Dendritic cell treated with granulocyte-macrophage colony-stimulating factor and Interleukin-4, amounts not matched to agents 40 ng/mL and 50 ng/mL, for 4 days (primary cell): ENCODE results near the gene SHTN1.

Experiments
- H3K27ac Mint-ChIP-seq: one replicate; pipeline ENCODE4 v1.8.0; 2022; ENCODE audit warnings: mild to moderate bottlenecking, mixed read lengths
- H3K27me3 Mint-ChIP-seq: one replicate; pipeline ENCODE4 v1.8.0; 2022; ENCODE audit warnings: mild to moderate bottlenecking, mixed read lengths
- H3K36me3 Mint-ChIP-seq: one replicate; pipeline ENCODE4 v1.8.0; 2022; ENCODE audit warnings: low read depth, mixed read lengths
- H3K4me1 Mint-ChIP-seq: one replicate; pipeline ENCODE4 v1.8.0; 2022; ENCODE audit warnings: low read depth, mixed read lengths
- H3K4me3 Mint-ChIP-seq: one replicate; pipeline ENCODE4 v1.8.0; 2022; ENCODE audit warnings: mild to moderate bottlenecking, moderate library complexity, mixed read lengths
- H3K9me3 Mint-ChIP-seq: one replicate; pipeline ENCODE4 v1.8.0; 2022; ENCODE audit warnings: mixed read lengths
- intact Hi-C: fragments of 100-400 bp; cut with micrococcal nuclease; formaldehyde crosslinking; loops from one replicate; pipeline ENCODE4 v1.15.0; 2022

SHTN1 gene

DNA sequence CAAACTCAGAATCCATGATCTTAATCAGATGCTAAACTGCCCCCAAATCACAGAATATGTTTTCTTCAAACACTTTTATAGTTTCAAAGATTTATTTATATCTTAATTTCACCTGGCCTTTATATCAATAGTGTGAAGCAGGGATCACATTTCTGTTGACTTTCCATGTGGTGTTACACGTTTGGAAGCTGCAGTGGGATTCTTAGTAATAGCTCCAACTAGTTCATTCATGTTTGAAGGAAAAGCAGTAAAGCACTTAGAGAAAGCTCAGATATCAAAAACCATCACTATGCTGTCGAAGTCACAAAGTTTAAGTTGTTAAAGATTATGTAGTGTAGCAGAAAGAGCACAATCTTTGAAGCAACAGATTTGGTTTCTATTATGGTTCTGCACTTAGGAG is 138.9 kb downstream of the SHTN1 start:
- Mint-ChIP-seq H3K4me1 (no peaks in the 10 kb centered on the region), H3K36me3 (no peaks in the 10 kb centered on the region), H3K27ac (no peak overlapping the region), H3K4me3 (no peak overlapping the region), H3K27me3 (peaks cover 6% of the 10 kb centered on the region), H3K9me3 (no peaks in the 10 kb centered on the region)
- intact Hi-C loops = no loop called here

GRCh38 chr10:116864436-116864835 is 140.6 kb downstream of the SHTN1 start:
- no peaks in the 10 kb centered on the region for H3K9me3 Mint-ChIP-seq
- H3K4me3 Mint-ChIP-seq = no peak overlapping the region
- peaks cover 3% of the 10 kb centered on the region for H3K27me3 Mint-ChIP-seq
- intact Hi-C loops = no loop called here
- H3K27ac Mint-ChIP-seq = no peak overlapping the region
- no peaks in the 10 kb centered on the region for H3K36me3 Mint-ChIP-seq
- H3K4me1 Mint-ChIP-seq = no peaks in the 10 kb centered on the region

- Mint-ChIP-seq H3K4me1 (no peaks in the 10 kb centered on the region), H3K27ac (no peak overlapping the region), H3K4me3 (no peak overlapping the region), H3K27me3 (peaks cover 8% of the 10 kb centered on the region), H3K9me3 (peaks cover 8% of the 10 kb centered on the region), H3K36me3 (no peaks in the 10 kb centered on the region)
- intact Hi-C loops = no loop called here
Observed at GRCh38 chr10:116861796-116862195, 143.2 kb downstream of the SHTN1 start.

- H3K27ac Mint-ChIP-seq = no peak overlapping the region
- H3K4me3 Mint-ChIP-seq = no peak overlapping the region
- no peaks in the 10 kb centered on the region for H3K36me3 Mint-ChIP-seq
- peaks cover 8% of the 10 kb centered on the region for H3K9me3 Mint-ChIP-seq
- H3K4me1 Mint-ChIP-seq = no peaks in the 10 kb centered on the region
- intact Hi-C loops = no loop called here
- H3K27me3 Mint-ChIP-seq = peaks cover 13% of the 10 kb centered on the region
Observed at GRCh38 chr10:116857156-116857555, 147.8 kb downstream of the SHTN1 start.

GRCh38 chr10:116853701-116854100 is 151.3 kb downstream of the SHTN1 start:
- Mint-ChIP-seq H3K27me3 (peaks cover 47% of the 10 kb centered on the region), H3K27ac (no peak overlapping the region), H3K4me3 (no peak overlapping the region), H3K36me3 (no peaks in the 10 kb centered on the region), H3K4me1 (peaks cover 9% of the 10 kb centered on the region), H3K9me3 (peaks cover 8% of the 10 kb centered on the region)
- intact Hi-C loops = no loop called here

DNA sequence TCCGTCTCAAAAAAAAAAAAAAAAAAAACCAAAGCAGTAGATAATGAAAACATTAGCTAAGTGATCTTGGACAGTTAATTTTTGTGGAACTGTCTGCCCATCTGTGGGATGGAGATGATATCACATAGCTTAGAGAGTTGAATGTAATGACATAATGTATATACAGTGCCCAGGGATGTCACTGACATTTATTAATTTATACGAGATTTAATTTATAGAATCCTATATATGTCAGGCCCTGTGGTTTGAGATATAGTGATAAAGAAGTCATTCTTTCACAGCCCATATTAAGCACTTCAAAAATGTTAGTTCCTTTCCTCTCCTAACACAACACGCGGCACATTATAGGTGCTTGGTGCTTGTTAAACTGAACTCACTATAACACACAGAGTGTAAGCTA is 151.7 kb downstream of the SHTN1 start:
- H3K27ac Mint-ChIP-seq = no peak overlapping the region
- intact Hi-C loops = no loop called here
- peaks cover 7% of the 10 kb centered on the region for H3K9me3 Mint-ChIP-seq
- H3K36me3 Mint-ChIP-seq = no peaks in the 10 kb centered on the region
- H3K4me3 Mint-ChIP-seq = no peak overlapping the region
- H3K4me1 Mint-ChIP-seq = peaks cover 13% of the 10 kb centered on the region
- peaks cover 51% of the 10 kb centered on the region for H3K27me3 Mint-ChIP-seq

GRCh38 chr10:116852246-116852645 is 152.7 kb downstream of the SHTN1 start:
- Mint-ChIP-seq H3K9me3 (no peaks in the 10 kb centered on the region), H3K27ac (no peak overlapping the region), H3K4me3 (no peak overlapping the region), H3K36me3 (no peaks in the 10 kb centered on the region), H3K27me3 (peaks cover 57% of the 10 kb centered on the region), H3K4me1 (peaks cover 18% of the 10 kb centered on the region)
- intact Hi-C loops = no loop called here

- H3K36me3 Mint-ChIP-seq = no peaks in the 10 kb centered on the region
- H3K4me1 Mint-ChIP-seq = peaks cover 23% of the 10 kb centered on the region
- H3K27me3 Mint-ChIP-seq = peaks cover 65% of the 10 kb centered on the region
- H3K27ac Mint-ChIP-seq = no peak overlapping the region
- H3K9me3 Mint-ChIP-seq = no peaks in the 10 kb centered on the region
- intact Hi-C loops = no loop called here
- peak overlapping the region; percentile 38 for H3K4me3 Mint-ChIP-seq
Observed at GRCh38 chr10:116850058-116850611, 154.9 kb downstream of the SHTN1 start.

DNA sequence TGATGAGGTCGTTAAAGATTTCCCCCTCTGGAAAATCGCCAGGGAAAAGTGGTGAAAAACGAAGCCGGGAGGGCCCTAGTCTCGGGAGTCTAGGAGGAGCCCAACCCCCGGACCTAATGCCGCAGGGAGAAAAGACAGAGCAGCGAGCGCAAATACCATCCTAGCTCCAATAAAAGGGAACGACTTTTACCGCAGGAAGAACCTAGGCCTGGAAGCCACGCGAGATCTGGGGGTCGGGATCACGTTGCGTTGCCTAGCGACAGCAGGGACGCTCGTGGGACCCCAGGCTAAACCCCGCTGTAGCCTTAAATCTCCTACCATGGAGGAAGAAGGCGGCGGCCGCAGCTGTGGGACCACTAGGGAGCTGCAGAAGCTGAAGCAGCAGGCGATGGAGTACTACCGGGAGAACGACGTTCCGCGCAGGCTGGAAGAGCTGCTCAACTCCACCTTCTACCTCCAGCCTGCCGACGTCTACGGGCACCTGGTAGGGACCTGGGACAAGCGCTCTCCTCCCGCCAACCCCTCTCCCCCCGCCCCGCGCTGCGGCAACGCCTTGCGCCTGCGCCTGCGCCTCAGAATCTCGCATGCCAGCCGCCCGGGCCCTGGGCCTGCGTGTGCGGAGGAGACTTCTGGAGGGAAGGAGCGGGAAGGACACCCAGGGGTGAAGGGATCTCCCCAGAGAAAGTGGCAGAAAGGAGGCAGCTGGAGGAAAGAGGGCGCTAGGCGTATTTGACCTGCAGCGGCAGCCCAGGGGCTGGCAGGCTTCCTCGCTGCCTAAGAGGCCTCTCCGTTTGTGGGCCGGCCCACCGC is 155.5 kb downstream of the SHTN1 start, which contains the start of gene ENO4:
ENO4 (plus strand) TSS at position 252 of the 810 bp plus-strand sequence; CDS start at position 320, 68 bp downstream.
- H3K9me3 Mint-ChIP-seq = no peaks in the 10 kb centered on the region
- no peak within 1 kb of the TSS for H3K27ac Mint-ChIP-seq
- no peaks in the 10 kb centered on the region for H3K36me3 Mint-ChIP-seq
- peak within 1 kb of the TSS; percentile 64 for H3K4me3 Mint-ChIP-seq
- H3K4me1 Mint-ChIP-seq = peaks cover 23% of the 10 kb centered on the region
- H3K27me3 Mint-ChIP-seq = peaks cover 64% of the 10 kb centered on the region
- intact Hi-C loops = no loop called here

DNA sequence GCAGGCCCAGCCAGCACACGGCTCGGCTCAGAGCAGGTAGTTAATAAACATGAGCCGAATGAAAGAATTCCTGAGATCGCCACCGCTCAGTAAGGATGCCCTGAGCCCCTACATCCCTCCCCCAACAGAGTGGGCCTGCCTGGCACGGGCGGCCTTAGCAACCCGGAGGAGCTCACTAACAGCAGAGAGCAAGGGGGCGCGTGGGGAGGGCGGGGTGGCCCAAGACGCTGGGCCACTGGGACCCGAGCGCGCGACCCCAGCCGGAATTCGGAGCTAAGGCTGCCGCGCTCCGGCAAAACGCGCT is 156.1 kb downstream of the SHTN1 start:
- H3K9me3 Mint-ChIP-seq = no peaks in the 10 kb centered on the region
- H3K4me1 Mint-ChIP-seq = peaks cover 23% of the 10 kb centered on the region
- H3K27ac Mint-ChIP-seq = no peak overlapping the region
- peaks cover 64% of the 10 kb centered on the region for H3K27me3 Mint-ChIP-seq
- intact Hi-C loops = no loop called here
- no peaks in the 10 kb centered on the region for H3K36me3 Mint-ChIP-seq
- peak overlapping the region; percentile 64 for H3K4me3 Mint-ChIP-seq

DNA sequence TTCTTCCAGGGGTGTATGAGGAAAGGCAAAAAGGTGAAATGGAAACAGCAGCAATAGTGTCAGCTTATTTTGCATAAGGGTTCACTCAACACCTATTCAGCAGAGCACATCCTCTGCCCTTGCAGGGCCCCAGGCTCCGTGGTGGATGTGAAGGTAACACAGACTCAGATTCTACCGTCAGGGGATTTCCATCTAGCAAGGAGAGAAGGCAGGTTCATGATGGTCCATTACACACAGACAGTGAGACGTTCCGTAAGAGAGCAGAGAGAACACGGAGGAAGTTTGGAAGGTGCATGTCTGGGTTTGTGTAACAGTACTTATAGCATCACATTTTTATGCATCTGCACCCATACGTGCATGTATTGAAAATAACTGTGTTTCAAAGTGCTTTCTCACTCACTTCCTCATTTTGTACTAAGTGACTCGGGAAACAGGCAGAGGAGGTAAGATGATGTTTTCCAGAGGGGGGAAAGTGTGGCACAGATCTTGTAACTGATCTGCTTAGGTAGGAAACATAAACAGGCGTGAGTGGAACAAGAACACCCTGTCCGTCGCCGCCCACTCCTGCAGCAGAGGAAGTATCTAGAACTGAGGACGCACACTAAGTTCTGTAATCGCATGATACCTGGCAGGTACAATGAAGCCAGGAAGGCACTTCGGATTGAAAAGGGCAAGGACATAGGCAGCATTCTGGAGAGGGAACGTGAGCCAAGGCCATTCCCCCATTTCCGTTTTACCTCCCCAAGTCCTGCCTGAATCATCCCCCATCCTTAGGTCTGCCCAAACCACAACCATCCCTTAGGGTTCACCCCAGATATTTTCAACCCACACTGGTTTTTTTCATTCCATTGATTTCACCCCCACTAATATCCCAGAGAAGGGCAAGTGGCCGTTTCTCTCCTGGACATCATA is 156.7 kb downstream of the SHTN1 start:
- Mint-ChIP-seq H3K27me3 (peaks cover 64% of the 10 kb centered on the region), H3K27ac (no peak overlapping the region), H3K9me3 (no peaks in the 10 kb centered on the region), H3K36me3 (no peaks in the 10 kb centered on the region), H3K4me1 (peaks cover 23% of the 10 kb centered on the region), H3K4me3 (peak overlapping the region; percentile 44)
- intact Hi-C loops = no loop called here

GRCh38 chr10:116845823-116846222 is 159.2 kb downstream of the SHTN1 start:
- H3K27me3 Mint-ChIP-seq = peaks cover 49% of the 10 kb centered on the region
- peaks cover 23% of the 10 kb centered on the region for H3K4me1 Mint-ChIP-seq
- intact Hi-C loops = no loop called here
- no peaks in the 10 kb centered on the region for H3K36me3 Mint-ChIP-seq
- no peak overlapping the region for H3K4me3 Mint-ChIP-seq
- no peak overlapping the region for H3K27ac Mint-ChIP-seq
- H3K9me3 Mint-ChIP-seq = no peaks in the 10 kb centered on the region

- no peaks in the 10 kb centered on the region for H3K9me3 Mint-ChIP-seq
- H3K4me1 Mint-ChIP-seq = peaks cover 3% of the 10 kb centered on the region
- H3K4me3 Mint-ChIP-seq = no peak overlapping the region
- intact Hi-C loops = no loop called here
- H3K27ac Mint-ChIP-seq = no peak overlapping the region
- no peaks in the 10 kb centered on the region for H3K36me3 Mint-ChIP-seq
- H3K27me3 Mint-ChIP-seq = peaks cover 17% of the 10 kb centered on the region
Observed at GRCh38 chr10:116840389-116841075, 164.5 kb downstream of the SHTN1 start.
